ENCODE results near the gene ROBO1. TPM values are rescaled to one million over a fixed set of nuclear protein-coding genes. Genes with fewer than 3 reads are reported as not detected.

Gene ROBO1
- total RNA-seq, 1 donor from 2014 or later, result 31.7 TPM

DNA sequence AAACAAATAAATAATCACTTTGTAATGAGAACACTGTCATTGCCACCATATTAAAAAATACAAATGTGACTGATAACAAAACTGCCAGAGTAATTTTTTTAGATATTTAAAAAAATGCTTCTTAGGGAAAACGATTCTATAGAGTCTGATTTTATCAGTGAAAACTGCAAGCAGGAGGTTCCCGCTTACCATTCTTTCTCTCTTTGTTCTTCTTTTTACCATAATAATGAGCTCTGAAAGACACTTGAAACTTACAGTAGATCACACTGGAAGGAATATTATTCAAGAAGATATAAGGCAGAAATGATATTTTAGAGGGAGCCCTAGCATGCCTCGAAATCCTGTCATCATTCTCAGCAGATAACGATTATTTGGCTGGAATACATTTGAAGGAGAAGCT, 701.3 kb downstream of the ROBO1 start:
- no peaks in the 10 kb centered on the region for H3K36me3 ChIP-seq (ENCODE audit: control insufficient read depth, insufficient read depth, low read length)

DNA sequence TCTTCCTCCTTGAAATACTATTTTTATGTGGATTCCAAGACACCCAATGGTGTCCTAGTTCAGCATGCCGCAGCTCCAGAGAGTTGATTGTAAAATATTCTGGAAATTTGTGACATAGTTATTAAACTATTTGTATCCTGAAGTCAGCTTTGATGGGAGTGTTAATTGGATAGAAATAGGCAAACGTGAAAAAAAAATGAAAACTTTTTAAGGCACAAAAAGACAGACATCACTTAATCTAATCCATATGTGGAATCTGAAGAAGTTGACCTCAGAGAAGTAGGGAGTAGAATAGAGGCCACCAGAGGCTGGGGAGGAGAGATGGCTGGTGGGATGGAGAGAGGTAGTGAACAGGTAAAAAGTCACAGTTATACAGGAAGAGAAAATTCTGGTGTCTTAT, 704.2 kb downstream of the ROBO1 start:
- Histone ChIP-seq H3K27me3 (ENCODE audit: control insufficient read depth, insufficient read depth, low read length) (no peaks in the 10 kb centered on the region), H3K36me3 (ENCODE audit: control insufficient read depth, insufficient read depth, low read length) (no peaks in the 10 kb centered on the region), H3K4me3 (ENCODE audit: low read depth, low read length) (no peak overlapping the region)
- no peak for DNase-seq (ENCODE audit: low read depth)
- TF ChIP-seq, protein P1, sequence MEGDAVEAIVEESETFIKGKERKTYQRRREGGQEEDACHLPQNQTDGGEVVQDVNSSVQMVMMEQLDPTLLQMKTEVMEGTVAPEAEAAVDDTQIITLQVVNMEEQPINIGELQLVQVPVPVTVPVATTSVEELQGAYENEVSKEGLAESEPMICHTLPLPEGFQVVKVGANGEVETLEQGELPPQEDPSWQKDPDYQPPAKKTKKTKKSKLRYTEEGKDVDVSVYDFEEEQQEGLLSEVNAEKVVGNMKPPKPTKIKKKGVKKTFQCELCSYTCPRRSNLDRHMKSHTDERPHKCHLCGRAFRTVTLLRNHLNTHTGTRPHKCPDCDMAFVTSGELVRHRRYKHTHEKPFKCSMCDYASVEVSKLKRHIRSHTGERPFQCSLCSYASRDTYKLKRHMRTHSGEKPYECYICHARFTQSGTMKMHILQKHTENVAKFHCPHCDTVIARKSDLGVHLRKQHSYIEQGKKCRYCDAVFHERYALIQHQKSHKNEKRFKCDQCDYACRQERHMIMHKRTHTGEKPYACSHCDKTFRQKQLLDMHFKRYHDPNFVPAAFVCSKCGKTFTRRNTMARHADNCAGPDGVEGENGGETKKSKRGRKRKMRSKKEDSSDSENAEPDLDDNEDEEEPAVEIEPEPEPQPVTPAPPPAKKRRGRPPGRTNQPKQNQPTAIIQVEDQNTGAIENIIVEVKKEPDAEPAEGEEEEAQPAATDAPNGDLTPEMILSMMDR (IDR thresholded peaks at IDR 0.05; ENCODE audit: insufficient read depth, low read length, poor library complexity, severe bottlenecking), result no peak

More for the DNA sequence above, 701.3 kb downstream of the ROBO1 start:
- TF ChIP-seq, protein P1 (IDR thresholded peaks at IDR 0.05; ENCODE audit: insufficient read depth, low read length, poor library complexity, severe bottlenecking), result no peak
- no peak for DNase-seq (ENCODE audit: low read depth)
- no peaks in the 10 kb centered on the region for H3K27me3 ChIP-seq (ENCODE audit: control insufficient read depth, insufficient read depth, low read length)
- no peak overlapping the region for H3K4me3 ChIP-seq (ENCODE audit: low read depth, low read length)

DNA sequence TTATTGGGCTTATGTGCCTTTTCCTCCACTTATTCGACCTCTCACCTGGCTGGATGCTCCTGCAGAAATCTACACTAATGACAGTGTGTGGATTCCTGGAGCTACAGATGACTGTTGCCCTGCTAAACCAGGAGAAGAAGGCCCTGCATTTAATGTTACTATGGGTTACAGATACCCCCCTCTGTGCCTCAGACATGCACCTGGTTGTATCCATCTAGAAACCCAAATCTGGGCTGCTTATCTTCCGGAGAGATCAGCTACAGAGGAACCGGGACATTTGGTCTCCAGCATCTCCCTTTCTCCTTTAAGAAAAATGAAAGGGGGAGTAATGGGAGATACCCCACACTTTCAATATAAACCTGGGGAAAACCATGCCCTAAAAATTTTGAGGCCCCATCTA, 710.0 kb downstream of the ROBO1 start:
- Histone ChIP-seq H3K27me3 (ENCODE audit: control insufficient read depth, insufficient read depth, low read length) (no peaks in the 10 kb centered on the region), H3K4me3 (ENCODE audit: low read depth, low read length) (no peak overlapping the region), H3K36me3 (ENCODE audit: control insufficient read depth, insufficient read depth, low read length) (no peaks in the 10 kb centered on the region)
- TF ChIP-seq, protein P1 (IDR thresholded peaks at IDR 0.05; ENCODE audit: insufficient read depth, low read length, poor library complexity, severe bottlenecking), result no peak
- no peak for DNase-seq (ENCODE audit: low read depth)

DNA sequence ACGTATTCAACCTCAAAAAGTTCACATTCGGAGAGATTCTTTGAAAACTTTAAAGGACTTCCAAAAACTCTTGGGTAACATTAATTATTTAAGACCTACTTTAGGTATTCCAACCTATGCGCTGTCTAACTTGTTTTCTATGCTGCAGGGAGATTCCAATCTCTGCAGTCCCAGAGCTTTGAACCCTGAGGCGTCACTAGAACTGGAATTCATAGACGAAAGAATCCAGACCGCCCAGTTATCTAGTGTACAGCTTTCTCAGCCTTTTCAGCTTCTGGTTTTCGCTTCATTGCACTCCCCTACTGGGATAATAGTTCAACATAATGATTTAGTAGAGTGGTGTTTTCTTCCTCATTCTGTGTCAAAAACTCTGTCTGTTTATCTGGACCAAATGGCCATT, 711.3 kb downstream of the ROBO1 start:
- H3K4me3 ChIP-seq (ENCODE audit: low read depth, low read length), result no peak overlapping the region
- DNase-seq (ENCODE audit: low read depth), result no peak
- no peaks in the 10 kb centered on the region for H3K27me3 ChIP-seq (ENCODE audit: control insufficient read depth, insufficient read depth, low read length)
- H3K36me3 ChIP-seq (ENCODE audit: control insufficient read depth, insufficient read depth, low read length), result no peaks in the 10 kb centered on the region
- TF ChIP-seq, protein P1 (IDR thresholded peaks at IDR 0.05; ENCODE audit: insufficient read depth, low read length, poor library complexity, severe bottlenecking), result no peak

DNA sequence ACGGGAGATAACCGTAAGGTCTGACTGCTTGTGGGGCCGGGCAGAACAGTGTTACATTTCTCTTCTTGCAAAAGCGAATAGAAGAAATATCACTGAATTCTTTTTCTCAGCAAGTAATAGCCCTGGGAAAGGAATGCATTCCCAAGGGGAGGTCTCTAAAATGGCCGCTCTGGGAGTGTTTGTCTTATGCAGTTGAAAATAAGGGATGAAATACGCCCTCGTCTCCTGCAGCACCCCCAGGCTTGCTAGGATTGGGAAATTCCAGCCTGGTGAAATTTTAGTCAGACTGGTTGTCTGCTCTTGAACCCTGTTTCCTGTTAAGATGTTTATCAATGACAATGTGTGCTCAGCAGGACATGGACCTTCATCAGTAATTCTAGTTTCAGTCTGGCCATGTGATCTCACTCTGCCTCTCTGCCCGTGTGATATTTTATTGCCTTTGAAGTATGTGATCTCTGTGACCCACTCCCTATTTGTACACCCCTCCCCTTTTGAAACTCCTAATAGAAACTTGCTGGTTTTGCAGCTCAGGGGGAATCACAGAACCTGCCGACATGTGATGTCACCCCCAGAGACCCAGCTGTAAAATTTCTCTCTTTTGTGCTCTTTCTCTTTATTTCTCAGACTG, 715.6 kb downstream of the ROBO1 start:
- DNase-seq (ENCODE audit: low read depth), result no peak
- TF ChIP-seq, protein P1 (IDR thresholded peaks at IDR 0.05; ENCODE audit: insufficient read depth, low read length, poor library complexity, severe bottlenecking), result no peak
- Histone ChIP-seq H3K4me3 (ENCODE audit: low read depth, low read length) (no peak overlapping the region), H3K36me3 (ENCODE audit: control insufficient read depth, insufficient read depth, low read length) (no peaks in the 10 kb centered on the region), H3K27me3 (ENCODE audit: control insufficient read depth, insufficient read depth, low read length) (no peaks in the 10 kb centered on the region)

DNA sequence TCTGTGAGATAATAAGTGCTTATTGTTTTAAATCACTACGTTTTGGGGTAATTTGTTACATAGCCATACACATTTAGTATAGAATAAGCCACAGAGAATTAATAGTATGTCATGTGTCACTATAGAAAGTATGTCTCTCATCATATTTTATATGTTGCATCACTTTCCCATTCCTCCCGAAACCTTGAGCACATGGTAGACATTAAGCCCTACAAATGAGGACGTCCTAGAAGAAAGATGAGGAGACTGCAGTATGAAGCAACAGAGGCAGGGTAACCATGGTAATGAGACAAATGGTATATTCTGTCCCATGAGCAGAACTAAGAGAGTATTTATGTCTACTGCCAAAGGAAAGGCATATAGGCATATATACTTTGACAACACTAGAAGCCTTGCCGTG, 720.2 kb downstream of the ROBO1 start:
- TF ChIP-seq, protein P1 (IDR thresholded peaks at IDR 0.05; ENCODE audit: insufficient read depth, low read length, poor library complexity, severe bottlenecking), result no peak
- no peak for DNase-seq (ENCODE audit: low read depth)
- no peaks in the 10 kb centered on the region for H3K27me3 ChIP-seq (ENCODE audit: control insufficient read depth, insufficient read depth, low read length)

More for the DNA sequence above, 720.2 kb downstream of the ROBO1 start:
- no peak overlapping the region for H3K4me3 ChIP-seq (ENCODE audit: low read depth, low read length)
- no peaks in the 10 kb centered on the region for H3K36me3 ChIP-seq (ENCODE audit: control insufficient read depth, insufficient read depth, low read length)
